ENCODE measurements around the gene EED.
"Not testable (repeated sequence)": the region's sequence is repeated elsewhere in the genome, so short reads cannot be mapped to it uniquely, and the experiment has no call there.

The EED gene

GRCh38 chr11:86292912-86293616, 48.5 kb downstream of the EED start:
- no peak for DNase-seq (ENCODE audit: low spot score)

DNA sequence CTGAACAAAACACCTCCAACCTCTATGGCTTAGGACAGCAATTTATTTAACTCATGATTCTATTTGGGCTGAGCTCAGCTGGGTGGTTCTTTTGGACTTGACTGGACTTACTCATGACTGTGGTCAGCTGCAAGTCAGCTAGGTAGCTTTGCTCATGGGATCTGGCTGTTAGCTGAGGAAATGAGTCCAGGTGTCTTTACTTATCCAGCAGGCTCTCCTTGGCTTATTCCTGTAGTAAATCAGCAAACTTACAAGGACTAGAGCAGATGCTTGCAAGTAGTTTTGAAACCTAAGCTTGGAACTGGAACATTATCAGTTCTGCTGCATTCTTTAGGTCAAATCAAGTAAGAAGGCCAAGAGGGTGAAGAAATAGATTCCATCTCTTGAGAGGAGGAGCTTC, 49.5 kb downstream of the EED start:
- DNase-seq (ENCODE audit: low spot score) = no peak

GRCh38 chr11:86301742-86302091, 57.2 kb downstream of the EED start:
- DNase-seq (ENCODE audit: low spot score) = no peak

GRCh38 chr11:86302092-86302793, 57.7 kb downstream of the EED start, which contains the start of gene HIKESHI:
Gene HIKESHI (plus strand): TSS chr11:86302240. CDS start chr11:86302449, 209 bp downstream.
- peak; percentile 82 for DNase-seq (ENCODE audit: low spot score)

GRCh38 chr11:86303257-86303656, 58.7 kb downstream of the EED start:
- DNase-seq (ENCODE audit: low spot score) = no peak

GRCh38 chr11:86308710-86309109, 64.2 kb downstream of the EED start:
- DNase-seq (ENCODE audit: low spot score) = not testable (repeated sequence)

GRCh38 chr11:86313793-86314192, 69.2 kb downstream of the EED start:
- no peak for DNase-seq (ENCODE audit: low spot score)

DNA sequence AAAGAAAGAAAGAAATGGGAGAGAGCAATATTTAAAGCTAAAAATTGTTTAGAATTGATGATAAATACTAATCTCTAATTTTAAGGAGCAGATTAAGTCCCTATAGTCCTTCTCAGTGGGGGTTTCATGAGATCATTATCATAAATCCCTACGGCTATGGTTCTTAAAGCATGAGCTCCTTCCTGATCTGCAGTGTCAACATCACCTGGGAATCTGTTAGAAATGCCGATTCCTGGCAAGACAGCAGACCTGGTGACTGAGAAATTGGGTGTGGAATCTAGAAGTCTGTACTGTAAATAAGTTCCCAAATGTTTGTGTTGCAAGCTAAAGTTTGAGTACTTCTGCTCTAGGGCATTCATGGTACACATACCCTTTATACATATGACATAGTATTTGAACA, 70.1 kb downstream of the EED start:
- no peak for DNase-seq (ENCODE audit: low spot score)
